Left kidney (tissue), 2 donors: ENCODE data around the gene CHPF2. TPM values are rescaled to one million over a fixed set of nuclear protein-coding genes. Genes with fewer than 3 reads are reported as not detected.

Source experiments
- DNase-seq: peaks from one replicate; pipeline ENCODE4 v3.0.0-alpha.2; 2013
- polyA plus RNA-seq: library from polyadenylated mRNA; unstranded; fragments of 120-200 nt; gene quantifications from one replicate; pipeline ENCODE4 v1.2.1, GENCODE V29; 2013; ENCODE audit not compliant: insufficient read length

The CHPF2 gene
- polyA plus RNA-seq, 1 donor, result 21.2 TPM

DNA sequence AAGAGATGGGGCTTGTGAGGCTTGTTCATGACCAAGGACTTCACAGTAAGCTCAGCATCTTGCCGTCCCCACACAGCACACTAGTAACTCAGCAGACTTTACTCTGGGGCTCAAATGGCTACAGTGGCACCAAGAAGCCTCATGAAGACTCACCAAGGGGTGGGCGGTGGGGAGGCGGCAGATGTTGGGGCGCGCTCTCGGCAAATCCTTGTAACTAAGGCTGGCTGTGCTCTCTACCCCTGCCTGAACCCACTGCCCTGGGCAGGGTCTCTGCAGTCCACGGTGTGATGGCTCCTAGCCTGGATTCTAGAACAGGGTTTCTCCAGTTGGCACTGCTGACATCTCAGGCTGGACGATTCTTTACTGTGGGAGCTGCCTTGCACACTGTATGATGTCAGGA lies 28.6 kb downstream of the CHPF2 start:
- DNase-seq, result no peak

GRCh38 chr7:151261529-151261928 lies 29.2 kb downstream of the CHPF2 start:
- DNase-seq, result no peak

GRCh38 chr7:151264615-151265014 lies 32.3 kb downstream of the CHPF2 start:
- DNase-seq, result no peak

DNA sequence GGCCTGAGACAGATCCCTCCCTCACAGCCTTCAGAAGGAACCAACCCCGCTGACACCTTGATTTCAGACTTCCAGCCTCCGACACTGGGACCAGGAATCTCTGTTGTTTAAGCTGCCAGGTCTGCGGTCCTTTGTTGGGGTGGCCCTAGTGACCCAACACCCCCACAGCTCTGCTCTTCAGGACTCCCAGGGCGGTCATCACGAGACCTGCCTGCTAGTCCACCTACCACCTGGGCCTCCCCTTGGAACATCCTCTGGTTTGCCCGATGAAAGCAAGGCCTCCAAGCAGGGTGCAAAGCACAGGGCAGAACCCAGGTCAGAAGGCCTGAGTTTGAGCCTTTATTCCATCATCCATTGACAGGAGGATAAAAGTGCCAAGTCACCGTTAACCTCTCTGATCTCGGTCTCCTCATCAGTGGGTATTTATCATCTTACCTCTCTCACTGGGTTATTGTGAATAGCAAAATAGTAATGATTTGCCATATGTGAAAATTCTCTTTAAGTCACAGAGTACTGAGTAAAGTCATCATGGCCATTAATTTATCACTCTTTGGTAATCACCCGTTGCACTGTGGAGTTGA lies 33.2 kb downstream of the CHPF2 start:
- no peak for DNase-seq

DNA sequence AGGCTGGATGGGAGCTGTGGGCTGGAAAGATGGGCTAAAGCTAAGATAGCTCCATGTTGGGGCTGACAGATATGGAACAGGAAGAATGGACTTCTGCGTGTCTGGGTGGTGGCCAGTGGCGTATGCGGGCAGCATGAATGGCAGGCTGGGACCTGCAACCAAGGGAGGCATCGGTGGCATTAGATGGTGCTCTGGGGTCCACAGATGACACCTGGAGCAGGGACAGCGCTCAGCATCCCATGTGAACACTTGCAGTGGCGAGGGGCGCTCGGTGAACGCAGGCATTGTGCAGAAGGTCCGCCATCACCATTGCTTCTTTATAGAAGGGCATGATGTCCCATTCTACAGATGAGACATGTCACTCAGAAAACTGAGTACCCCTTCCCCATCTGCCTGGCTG lies 37.2 kb downstream of the CHPF2 start:
- DNase-seq, result no peak

DNA sequence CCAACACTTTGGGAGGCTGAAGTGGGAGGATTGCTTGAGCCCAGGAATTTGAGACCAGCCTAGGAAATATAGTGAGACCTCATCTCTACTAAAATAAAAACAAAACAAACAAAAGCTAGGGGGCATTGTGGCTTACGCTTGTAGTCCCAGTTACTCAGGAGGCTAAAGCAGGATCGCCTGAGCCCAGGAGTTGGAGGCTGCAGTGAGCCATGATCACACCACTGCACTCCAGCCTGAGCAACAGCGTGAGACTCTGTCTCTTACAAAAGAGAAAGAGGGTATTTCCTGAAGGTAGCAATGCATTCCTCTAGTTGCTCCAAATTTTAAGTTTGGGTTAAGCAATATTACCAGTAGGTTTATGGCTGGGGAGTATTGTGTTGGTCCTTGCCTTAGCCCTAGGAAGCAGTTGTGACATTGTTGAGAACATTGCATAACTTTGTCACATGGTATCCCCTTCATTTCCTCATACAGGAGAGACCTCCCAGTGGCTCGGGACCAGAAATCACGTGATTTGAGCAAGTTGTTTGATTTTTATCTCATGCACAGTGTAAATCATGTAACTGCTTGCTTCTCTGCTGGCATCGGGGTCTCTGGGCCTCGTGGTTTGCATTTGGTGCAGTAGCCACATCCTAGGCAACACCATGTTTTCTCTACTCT lies 39.5 kb downstream of the CHPF2 start:
- no peak for DNase-seq

DNA sequence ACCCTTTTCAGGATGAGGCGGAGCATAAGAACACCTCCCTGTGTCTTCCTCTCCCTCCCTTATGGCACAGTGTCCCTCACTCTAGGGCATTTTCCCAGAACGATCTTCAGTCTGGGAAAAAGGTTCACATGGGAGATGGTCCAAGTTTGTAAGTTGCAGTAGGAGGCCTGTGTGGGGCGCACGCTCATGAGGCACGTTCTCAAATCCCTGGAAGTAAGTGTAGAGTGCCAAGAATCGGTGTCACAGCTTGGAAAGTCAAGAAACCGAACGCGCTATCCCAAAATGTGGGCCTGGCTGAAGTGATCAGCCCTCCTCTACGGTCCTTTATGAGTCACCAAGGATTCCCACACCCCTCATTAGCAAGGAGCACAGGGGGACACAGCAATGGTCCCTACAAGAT lies 40.1 kb downstream of the CHPF2 start:
- no peak for DNase-seq

DNA sequence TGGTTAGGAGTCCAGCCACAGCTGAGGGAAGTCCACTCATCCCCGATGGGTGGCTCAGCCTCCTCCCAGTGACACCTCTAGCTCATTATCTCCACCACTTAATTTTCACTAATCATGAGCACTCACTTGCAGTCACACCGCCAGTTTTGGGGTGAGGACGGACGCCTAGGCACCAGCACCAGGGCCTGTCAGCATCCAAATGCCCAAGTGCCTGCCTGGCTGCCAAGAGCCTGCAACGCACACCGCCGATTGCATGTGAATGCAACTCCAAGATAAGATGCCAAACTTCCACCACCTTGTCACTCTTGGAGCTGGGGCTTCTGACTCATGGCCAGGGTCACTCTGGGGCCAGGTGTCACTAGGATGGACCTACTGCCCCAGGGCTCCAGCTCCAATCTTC lies 40.6 kb downstream of the CHPF2 start:
- no peak for DNase-seq

DNA sequence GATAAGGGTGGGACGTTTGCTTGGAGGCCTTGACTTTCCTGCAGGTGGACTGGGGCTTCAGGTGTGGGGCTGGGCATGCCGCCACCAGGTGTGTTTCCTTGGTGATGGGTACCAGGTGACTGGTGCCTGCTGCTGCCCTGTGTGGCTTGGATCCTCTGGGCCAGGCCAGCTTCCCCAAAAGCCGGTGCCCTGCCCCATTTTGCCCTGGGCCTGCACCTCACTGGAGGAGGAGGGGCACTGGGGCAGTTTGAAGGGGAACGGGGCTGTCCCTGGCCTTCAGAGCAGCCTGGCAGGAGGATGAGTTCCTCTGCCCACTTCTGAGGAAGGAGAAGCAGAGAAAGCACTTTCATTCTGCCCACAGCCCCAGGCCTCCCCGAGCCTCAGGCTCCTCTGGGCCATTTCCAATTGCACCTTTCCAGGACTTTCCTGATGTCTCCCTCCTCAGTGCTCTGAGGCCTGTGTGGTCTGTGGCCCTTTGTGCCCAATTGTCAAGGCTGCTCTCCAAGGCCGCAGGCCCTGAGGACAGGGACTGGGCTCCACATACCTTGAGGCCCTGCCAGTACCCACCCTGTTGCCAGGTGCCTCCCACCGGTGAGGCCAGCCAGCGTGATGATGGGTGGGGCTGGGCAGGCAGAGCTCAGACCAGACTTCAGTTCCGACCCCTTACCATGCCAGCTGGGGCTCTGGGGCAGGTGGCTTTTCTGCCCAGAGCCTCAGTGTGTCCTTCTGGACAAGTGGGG lies 41.5 kb downstream of the CHPF2 start:
- no peak for DNase-seq

- DNase-seq, result no peak
Observed at GRCh38 chr7:151274396-151274795, 42.1 kb downstream of the CHPF2 start.

GRCh38 chr7:151274936-151275812 lies 42.9 kb downstream of the CHPF2 start:
- no peak for DNase-seq

DNA sequence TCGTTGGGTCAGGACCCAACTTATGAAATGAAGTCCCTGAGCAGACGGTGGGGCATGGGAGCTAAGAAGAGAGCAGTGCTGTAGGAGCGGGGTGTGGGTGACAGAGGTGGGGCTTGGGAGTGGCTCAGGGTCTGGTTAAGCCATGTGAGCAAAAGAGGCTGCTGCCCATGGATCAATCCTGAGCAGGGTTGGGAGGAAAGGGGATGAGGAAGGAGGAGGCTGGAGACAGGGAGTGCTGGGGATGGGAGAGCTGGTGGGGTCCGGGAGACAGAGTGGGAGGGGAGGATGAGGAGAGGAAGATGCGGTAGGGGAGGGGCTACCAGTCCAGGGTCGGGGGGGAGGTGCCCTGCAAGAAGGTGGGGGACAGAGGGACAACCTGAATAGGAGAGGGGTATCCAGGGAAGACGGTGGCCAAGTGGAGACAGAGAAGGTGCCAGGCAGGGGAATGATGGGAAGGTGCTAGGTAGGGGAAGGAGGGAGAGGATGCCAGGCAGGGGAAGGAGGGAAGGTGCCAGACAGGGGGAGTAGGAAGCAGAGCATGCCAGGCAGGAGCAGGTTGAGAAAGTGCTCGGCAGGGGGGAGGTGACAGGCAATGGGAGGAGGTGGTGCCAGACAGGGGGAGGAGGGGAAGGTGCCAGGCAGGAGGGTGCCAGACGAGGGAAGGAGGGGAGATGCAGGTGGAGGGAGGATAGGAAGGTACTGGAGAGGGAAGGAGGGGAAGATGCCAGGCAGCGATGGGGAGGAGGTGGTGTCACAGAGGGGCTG lies 43.7 kb downstream of the CHPF2 start:
- DNase-seq, result no peak

- peak; percentile 63 for DNase-seq
Observed at GRCh38 chr7:151276666-151277590, 44.6 kb downstream of the CHPF2 start.

DNA sequence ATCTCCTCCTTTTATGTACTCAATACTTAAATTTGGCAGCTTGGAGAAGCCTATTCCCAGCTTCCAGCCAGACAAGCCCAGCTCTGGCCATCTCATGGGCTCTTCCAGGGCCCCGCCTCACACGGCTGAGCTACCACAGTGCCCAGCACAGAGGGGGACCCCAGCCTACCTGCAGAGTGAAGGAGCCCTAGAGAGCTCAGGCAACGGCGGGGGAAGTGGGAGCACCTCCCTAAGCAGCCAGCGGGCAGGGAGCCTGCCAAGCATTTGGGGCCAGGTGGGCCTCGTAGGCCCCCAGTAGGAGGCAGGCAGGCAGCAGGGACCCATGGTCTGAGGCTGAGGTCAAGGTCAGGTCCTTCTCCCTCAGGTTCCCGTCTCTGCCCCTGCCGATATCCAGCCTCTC lies 45.3 kb downstream of the CHPF2 start:
- no peak for DNase-seq

- DNase-seq, result no peak
Observed at GRCh38 chr7:151278949-151279348, 46.7 kb downstream of the CHPF2 start.

DNA sequence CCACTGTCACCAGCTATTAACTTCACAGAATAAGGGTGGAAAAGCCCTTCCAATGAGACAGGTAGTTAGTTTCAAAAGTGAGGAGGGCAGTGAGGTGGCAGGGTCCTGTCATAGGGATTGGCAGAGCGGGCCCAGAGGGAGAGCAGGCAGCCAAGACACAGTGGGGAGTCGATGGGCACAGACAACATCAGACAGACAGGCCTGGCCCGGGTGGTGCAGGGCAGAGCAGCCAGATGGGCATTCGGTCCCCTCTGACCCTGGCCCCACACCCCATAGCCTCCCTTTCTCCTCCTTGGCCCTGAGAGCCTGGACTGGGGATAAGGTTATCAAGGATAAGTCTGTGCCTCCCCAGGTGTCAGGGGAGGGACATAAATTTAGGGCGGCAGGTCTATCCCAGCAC lies 47.6 kb downstream of the CHPF2 start:
- DNase-seq, result no peak

- no peak for DNase-seq
Observed at GRCh38 chr7:151280388-151281019, 48.2 kb downstream of the CHPF2 start.

DNA sequence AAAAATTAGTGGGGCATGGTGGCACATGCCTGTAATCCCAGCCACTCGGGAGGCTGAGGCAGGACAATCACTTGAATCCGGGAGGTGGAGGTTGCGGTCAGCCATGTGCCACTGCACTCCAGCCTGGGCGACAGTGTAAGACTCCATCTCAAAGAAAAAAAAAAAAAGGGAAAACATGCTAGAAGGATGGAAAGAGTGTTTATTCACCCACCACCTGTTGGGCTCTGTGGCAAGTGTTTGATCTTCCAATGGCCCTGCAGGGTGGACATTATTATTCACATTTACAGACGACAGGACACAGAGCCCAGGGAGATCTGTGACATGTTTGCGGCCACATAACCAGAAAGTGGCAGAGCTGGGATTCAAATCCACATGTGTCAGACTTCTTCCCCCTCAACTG lies 49.4 kb downstream of the CHPF2 start:
- no peak for DNase-seq

DNA sequence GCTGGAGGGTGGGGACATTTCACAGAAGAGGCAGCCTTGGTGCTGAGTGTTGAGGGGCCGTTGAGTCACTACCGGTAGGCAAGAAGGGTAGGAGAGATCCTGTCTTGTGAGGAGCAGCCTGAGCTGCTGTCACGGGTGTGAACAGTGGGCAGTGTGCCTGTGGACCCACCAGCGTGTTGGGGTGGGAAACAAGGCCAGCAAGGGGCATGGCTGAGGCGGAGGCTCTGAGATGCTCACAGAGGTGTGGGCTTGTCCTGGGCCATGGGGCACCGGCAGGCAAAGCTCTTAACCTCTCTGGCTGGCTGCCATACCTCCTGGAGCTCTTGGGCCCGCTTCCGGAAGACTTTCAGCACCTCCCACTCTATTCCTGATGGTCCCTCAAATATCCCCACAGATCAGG lies 49.8 kb downstream of the CHPF2 start:
- no peak for DNase-seq

- no peak for DNase-seq
Observed at GRCh38 chr7:151283302-151283701, 51.0 kb downstream of the CHPF2 start.
